HepG2 (cell line): ENCODE data around the gene ARHGEF40. TPM values are rescaled to one million over a fixed set of nuclear protein-coding genes. Genes with fewer than 3 reads are reported as not detected.

ENCODE experiments used
- GTF2F1 ChIP-seq: fragments of 150-350 bp; IDR thresholded peaks from 2 replicates; pipeline ENCODE4 v1.6.1; 2014; ENCODE audit warnings: low read length
- PCBP2 ChIP-seq: fragments of 200-400 bp; formaldehyde crosslinking; optimal IDR thresholded peaks from 2 replicates; pipeline ENCODE3; 2018; ENCODE audit warnings: low read length, low read depth; ENCODE audit not compliant: poor library complexity, severe bottlenecking
- ZBTB7B ChIP-seq: sonication (generic); formaldehyde crosslinking; IDR thresholded peaks from 2 replicates; pipeline ENCODE4 v1.4.0; 2020; ENCODE audit warnings: missing genetic modification reagents
- ZFP36L2 ChIP-seq: sonication (generic); formaldehyde crosslinking; IDR thresholded peaks from 2 replicates; pipeline ENCODE4 v1.4.0; 2020; ENCODE audit warnings: missing genetic modification reagents
- ZNF225 ChIP-seq: sonication (generic); formaldehyde crosslinking; IDR thresholded peaks from 2 replicates; pipeline ENCODE4 v1.4.0; 2020; ENCODE audit warnings: mild to moderate bottlenecking, missing genetic modification reagents
- ZNF616 ChIP-seq: sonication (generic); formaldehyde crosslinking; IDR thresholded peaks from 2 replicates; pipeline ENCODE4 v1.5.0; 2020; ENCODE audit warnings: low read depth, mild to moderate bottlenecking, missing genetic modification reagents
- polyA plus RNA-seq, 8 experiments: library from polyadenylated mRNA; depleted of rRNA in 3 of 8; stranded (reverse) in 7 of 8; unstranded in 1 of 8; fragments of >200 nt; fragmentation: Illumina TruSeq in 4 of 8; extraction: Trizol in 4 of 8; gene quantifications; 2 replicates each; pipeline versions ENCODE4 v1.2.1 to v1.2.3, GENCODE V29; 2011 to 2016; ENCODE audit warnings: low read depth in 4 of 8, missing spikeins in 1 of 8, mixed read lengths in 1 of 8; ENCODE audit not compliant: insufficient read depth in 1 of 8
- total RNA-seq, 5 experiments: library from RNA; depleted of rRNA; stranded (reverse); fragments of >200 nt; fragmentation: Illumina TruSeq; extraction: Trizol; gene quantifications; 2 replicates each; pipeline ENCODE4 v1.2.3, GENCODE V29; 2016; ENCODE audit warnings: low read depth in 1 of 5
- TF ChIP-seq, protein P1 (sequence below): sonication (generic); formaldehyde crosslinking; IDR thresholded peaks from 2 replicates; pipeline ENCODE4 v1.5.1; 2020; ENCODE audit warnings: mild to moderate bottlenecking, moderate library complexity, missing genetic modification reagents
- TF ChIP-seq, protein P2 (sequence below): sonication (generic); formaldehyde crosslinking; conservative IDR thresholded peaks from 2 replicates; pipeline ENCODE4 v1.8.0; 2022; ENCODE audit warnings: missing genetic modification reagents
- TF ChIP-seq, protein P3 (sequence below): sonication (generic); formaldehyde crosslinking; IDR thresholded peaks from 2 replicates; pipeline ENCODE4 v1.4.0; 2020; ENCODE audit warnings: mild to moderate bottlenecking, missing genetic modification reagents
- TF ChIP-seq, protein P4 (sequence below), 2 experiments: IDR thresholded peaks; 2 replicates each; pipeline ENCODE4 v1.6.1; 2011 to 2012; ENCODE audit warnings: low read length in 2 of 2, borderline replicate concordance in 1 of 2, low read depth in 1 of 2, mild to moderate bottlenecking in 1 of 2, moderate library complexity in 1 of 2
- TF ChIP-seq, protein P5 (sequence below): sonication (generic); formaldehyde crosslinking; IDR thresholded peaks from 2 replicates; pipeline ENCODE4 v1.8.1; 2023; ENCODE audit warnings: mild to moderate bottlenecking, missing genetic modification reagents
- TF ChIP-seq, protein P6 (sequence below): IDR thresholded peaks from 2 replicates; pipeline ENCODE4 v1.6.1; 2016; ENCODE audit warnings: missing biosample characterization, missing genetic modification reagents, low read depth

Gene ARHGEF40
- total and polyA plus RNA-seq, 2 of the 13 experiments (the other 11 are each of a cell fraction or from before 2014, with no cell fraction given), result 28.1 to 78.1 TPM

DNA sequence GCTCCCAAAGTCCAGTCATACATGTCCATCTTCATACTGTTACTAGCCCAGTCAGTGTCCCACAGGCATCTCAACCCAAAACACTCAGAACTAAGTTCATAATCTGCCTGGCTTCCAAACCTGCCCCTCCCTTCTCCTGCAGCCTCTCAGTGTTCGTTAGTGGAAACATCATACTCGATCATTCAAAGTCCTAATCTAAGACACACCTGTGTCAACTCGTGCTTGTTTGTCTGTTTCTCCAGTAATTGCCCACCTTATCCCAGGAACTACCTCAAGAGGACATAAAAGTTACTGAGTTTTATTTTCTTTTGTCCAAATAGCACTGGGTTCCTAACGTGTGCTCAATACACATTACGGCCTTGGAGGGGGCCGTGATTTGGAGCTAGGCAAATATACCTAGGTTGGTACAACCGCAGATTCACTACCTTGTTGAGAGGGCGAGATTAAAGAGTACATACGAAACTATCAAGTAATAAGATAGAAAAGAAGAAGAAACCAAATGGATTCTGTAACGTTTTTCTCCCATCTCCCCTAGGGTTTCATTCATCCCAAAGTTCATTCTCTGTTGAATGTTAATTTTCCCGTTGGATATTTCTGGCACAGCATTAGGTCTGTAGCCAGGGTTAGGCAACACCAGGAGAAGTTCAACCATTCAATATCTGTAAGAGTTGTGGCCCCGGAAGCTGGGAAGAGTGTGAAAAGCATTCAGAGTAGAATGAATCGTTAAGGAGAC, 9.3 kb upstream of the ARHGEF40 start (continued):
- TF ChIP-seq, protein P1, sequence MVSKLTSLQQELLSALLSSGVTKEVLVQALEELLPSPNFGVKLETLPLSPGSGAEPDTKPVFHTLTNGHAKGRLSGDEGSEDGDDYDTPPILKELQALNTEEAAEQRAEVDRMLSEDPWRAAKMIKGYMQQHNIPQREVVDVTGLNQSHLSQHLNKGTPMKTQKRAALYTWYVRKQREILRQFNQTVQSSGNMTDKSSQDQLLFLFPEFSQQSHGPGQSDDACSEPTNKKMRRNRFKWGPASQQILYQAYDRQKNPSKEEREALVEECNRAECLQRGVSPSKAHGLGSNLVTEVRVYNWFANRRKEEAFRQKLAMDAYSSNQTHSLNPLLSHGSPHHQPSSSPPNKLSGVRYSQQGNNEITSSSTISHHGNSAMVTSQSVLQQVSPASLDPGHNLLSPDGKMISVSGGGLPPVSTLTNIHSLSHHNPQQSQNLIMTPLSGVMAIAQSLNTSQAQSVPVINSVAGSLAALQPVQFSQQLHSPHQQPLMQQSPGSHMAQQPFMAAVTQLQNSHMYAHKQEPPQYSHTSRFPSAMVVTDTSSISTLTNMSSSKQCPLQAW (CRISPR knock-in tag), result no peak
- TF ChIP-seq, protein P2, sequence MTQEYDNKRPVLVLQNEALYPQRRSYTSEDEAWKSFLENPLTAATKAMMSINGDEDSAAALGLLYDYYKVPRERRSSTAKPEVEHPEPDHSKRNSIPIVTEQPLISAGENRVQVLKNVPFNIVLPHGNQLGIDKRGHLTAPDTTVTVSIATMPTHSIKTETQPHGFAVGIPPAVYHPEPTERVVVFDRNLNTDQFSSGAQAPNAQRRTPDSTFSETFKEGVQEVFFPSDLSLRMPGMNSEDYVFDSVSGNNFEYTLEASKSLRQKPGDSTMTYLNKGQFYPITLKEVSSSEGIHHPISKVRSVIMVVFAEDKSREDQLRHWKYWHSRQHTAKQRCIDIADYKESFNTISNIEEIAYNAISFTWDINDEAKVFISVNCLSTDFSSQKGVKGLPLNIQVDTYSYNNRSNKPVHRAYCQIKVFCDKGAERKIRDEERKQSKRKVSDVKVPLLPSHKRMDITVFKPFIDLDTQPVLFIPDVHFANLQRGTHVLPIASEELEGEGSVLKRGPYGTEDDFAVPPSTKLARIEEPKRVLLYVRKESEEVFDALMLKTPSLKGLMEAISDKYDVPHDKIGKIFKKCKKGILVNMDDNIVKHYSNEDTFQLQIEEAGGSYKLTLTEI (CRISPR knock-in tag), result no peak
- TF ChIP-seq, protein P3, sequence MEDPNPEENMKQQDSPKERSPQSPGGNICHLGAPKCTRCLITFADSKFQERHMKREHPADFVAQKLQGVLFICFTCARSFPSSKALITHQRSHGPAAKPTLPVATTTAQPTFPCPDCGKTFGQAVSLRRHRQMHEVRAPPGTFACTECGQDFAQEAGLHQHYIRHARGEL, result no peak
- no peak for TF ChIP-seq PCBP2
- TF ChIP-seq, protein P4, sequence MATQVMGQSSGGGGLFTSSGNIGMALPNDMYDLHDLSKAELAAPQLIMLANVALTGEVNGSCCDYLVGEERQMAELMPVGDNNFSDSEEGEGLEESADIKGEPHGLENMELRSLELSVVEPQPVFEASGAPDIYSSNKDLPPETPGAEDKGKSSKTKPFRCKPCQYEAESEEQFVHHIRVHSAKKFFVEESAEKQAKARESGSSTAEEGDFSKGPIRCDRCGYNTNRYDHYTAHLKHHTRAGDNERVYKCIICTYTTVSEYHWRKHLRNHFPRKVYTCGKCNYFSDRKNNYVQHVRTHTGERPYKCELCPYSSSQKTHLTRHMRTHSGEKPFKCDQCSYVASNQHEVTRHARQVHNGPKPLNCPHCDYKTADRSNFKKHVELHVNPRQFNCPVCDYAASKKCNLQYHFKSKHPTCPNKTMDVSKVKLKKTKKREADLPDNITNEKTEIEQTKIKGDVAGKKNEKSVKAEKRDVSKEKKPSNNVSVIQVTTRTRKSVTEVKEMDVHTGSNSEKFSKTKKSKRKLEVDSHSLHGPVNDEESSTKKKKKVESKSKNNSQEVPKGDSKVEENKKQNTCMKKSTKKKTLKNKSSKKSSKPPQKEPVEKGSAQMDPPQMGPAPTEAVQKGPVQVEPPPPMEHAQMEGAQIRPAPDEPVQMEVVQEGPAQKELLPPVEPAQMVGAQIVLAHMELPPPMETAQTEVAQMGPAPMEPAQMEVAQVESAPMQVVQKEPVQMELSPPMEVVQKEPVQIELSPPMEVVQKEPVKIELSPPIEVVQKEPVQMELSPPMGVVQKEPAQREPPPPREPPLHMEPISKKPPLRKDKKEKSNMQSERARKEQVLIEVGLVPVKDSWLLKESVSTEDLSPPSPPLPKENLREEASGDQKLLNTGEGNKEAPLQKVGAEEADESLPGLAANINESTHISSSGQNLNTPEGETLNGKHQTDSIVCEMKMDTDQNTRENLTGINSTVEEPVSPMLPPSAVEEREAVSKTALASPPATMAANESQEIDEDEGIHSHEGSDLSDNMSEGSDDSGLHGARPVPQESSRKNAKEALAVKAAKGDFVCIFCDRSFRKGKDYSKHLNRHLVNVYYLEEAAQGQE (IDR thresholded peaks at IDR 0.05; ENCODE audit: borderline replicate concordance in 1 of 2, low read depth in 1 of 2, low read length in 2 of 2), result no peak
- TF ChIP-seq, protein P5, sequence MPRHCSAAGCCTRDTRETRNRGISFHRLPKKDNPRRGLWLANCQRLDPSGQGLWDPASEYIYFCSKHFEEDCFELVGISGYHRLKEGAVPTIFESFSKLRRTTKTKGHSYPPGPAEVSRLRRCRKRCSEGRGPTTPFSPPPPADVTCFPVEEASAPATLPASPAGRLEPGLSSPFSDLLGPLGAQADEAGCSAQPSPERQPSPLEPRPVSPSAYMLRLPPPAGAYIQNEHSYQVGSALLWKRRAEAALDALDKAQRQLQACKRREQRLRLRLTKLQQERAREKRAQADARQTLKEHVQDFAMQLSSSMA (CRISPR knock-in tag), result no peak
- TF ChIP-seq ZNF225 (CRISPR knock-in tag), result no peak
- TF ChIP-seq ZNF616, result no peak
- no peak for TF ChIP-seq ZFP36L2 (CRISPR knock-in tag)
- 0 out of 2 replicates have a peak, but pooled peaks have one; percentile 15 for TF ChIP-seq ZBTB7B (CRISPR knock-in tag)
- TF ChIP-seq, protein P6, sequence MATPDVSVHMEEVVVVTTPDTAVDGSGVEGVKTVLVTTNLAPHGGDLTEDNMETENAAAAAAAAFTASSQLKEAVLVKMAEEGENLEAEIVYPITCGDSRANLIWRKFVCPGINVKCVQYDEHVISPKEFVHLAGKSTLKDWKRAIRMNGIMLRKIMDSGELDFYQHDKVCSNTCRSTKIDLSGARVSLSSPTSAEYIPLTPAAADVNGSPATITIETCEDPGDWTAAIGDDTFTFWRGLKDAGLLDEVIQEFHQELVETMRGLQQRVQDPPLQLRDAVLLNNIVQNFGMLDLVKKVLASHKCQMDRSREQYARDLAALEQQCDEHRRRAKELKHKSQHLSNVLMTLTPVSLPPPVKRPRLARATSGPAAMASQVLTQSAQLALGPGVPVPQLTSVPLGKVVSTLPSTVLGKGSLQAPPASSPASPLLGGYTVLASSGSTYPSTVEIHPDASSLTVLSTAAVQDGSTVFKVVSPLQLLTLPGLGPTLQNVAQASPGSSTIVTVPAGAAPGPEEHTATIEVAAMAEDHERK (CRISPR knock-in tag), result no peak
- TF ChIP-seq GTF2F1, result no peak
